ENCODE data around the gene ETS1. TPM values are rescaled to one million over a fixed set of nuclear protein-coding genes. Genes with fewer than 3 reads are reported as not detected.

Gene ETS1
- total RNA-seq: 17.0 and 20.1 TPM in 2 replicates

DNA sequence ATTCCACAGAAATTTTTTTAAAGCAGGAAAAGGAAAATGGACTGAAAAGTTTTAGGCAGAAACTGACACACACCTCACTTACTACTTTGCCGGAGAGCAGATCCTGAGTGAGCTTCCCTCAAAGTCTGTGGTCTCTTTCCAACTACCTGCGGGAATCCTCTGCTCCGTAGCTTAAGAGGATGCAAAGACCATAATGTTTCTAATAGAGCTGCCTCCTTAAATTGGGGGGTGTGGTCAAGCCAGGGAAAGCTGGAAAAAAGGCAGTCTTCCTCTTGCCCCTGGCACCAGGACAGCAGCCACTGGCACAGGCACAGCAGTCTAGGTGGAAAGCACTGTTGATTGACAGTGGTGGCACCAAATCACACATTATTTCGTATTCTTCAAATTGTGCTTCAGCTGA, at the start of gene ETS1:
Gene ETS1, minus strand, starts transcription at position 144 of the 400 bp plus-strand sequence. CDS start 14,428 bp downstream, outside the sequence.

Other genes with a start within 250 kb of the ETS1 start
- 0.69 and 1.6 TPM in 2 replicates for gene FLI1, start 106.5 kb upstream of the ETS1 start, total RNA-seq

Data from bronchial smooth muscle cell (primary cell).